Lung (tissue), 12 donors: Measurements from ENCODE around the gene MPPED1. TPM values are rescaled to one million over a fixed set of nuclear protein-coding genes. Genes with fewer than 3 reads are reported as not detected.

Source experiments
- ATAC-seq: fragments of 200-7000 bp; cut with Tn5 transposase; one replicate; pipeline ENCODE4 v1.9.1; 2020; ENCODE audit warnings: moderate number of reproducible peaks; ENCODE audit not compliant: insufficient read depth, low FRiP score
- DNase-seq, 3 donors: peaks; one replicate each; pipeline ENCODE4 v3.0.0-alpha.2; 2013 to 2017
- H3K27ac ChIP-seq, 2 donors: one replicate each; pipeline ENCODE4 v1.5.1; 2013; ENCODE audit warnings: mild to moderate bottlenecking in 2 of 2, moderate library complexity in 2 of 2, control low read depth in 1 of 2, inconsistent platforms in 1 of 2, low read depth in 1 of 2, low read length in 1 of 2
- H3K27me3 ChIP-seq, 3 donors: one replicate each; pipeline ENCODE4 v1.5.1; 2013; ENCODE audit warnings: low read length in 2 of 3; ENCODE audit not compliant: control insufficient read depth in 3 of 3, insufficient read depth in 3 of 3
- H3K36me3 ChIP-seq, 4 donors: one replicate each; pipeline ENCODE4 v1.5.1; 2013; ENCODE audit warnings: low read length in 4 of 4, mild to moderate bottlenecking in 1 of 4, moderate library complexity in 1 of 4; ENCODE audit not compliant: control insufficient read depth in 4 of 4, insufficient read depth in 4 of 4
- H3K4me1 ChIP-seq, 5 donors: one replicate each; pipeline ENCODE4 v1.5.1; 2013; ENCODE audit warnings: low read length in 5 of 5, mild to moderate bottlenecking in 2 of 5, moderate library complexity in 1 of 5; ENCODE audit not compliant: control insufficient read depth in 5 of 5, insufficient read depth in 5 of 5
- H3K4me3 ChIP-seq: one replicate; pipeline ENCODE4 v1.5.1; 2013; ENCODE audit warnings: mild to moderate bottlenecking, control low read depth, moderate library complexity
- H3K9ac ChIP-seq, 2 donors: one replicate each; pipeline ENCODE4 v1.5.1; 2013; ENCODE audit warnings: low read length in 2 of 2, control low read depth in 1 of 2; ENCODE audit not compliant: insufficient read depth in 1 of 2
- H3K9me3 ChIP-seq, 4 donors: one replicate each; pipeline ENCODE4 v1.5.1; 2013; ENCODE audit warnings: low read length in 3 of 4, mild to moderate bottlenecking in 1 of 4, moderate library complexity in 1 of 4; ENCODE audit not compliant: control insufficient read depth in 4 of 4, insufficient read depth in 3 of 4
- CTCF ChIP-seq: IDR thresholded peaks from 2 replicates; pipeline ENCODE4 v1.5.1; 2012; ENCODE audit warnings: mild to moderate bottlenecking; ENCODE audit errors: control extremely low read depth, extremely low read depth
- WGBS, 2 donors: extraction: QIAGEN DNeasy Blood & Tissue Kit; methylation state at CpG; one replicate each; pipeline ENCODE4 v1.1.7; 2013; 5-methylcytosine and 5-hydroxymethylcytosine counted together
- polyA plus RNA-seq, 2 donors: library from polyadenylated mRNA; stranded (reverse); fragments of 200-250 nt; gene quantifications; one replicate each; pipeline ENCODE4 v1.2.1, GENCODE V29; 2013
- total RNA-seq, 2 donors: library from RNA; depleted of rRNA in 1 of 2; stranded (reverse); fragments of >200 nt in 1 of 2; gene quantifications; one replicate each; pipeline ENCODE4 v1.2.1, GENCODE V29; 2014 to 2021
- donor health status: control.
- donor health status: control.
- donor health status: Bipolar disorder and iron deficiency.
- donor health status: healthy.
- donor health status: DM: yes; HTN: yes; CAD: no.

The MPPED1 gene
- total and polyA plus RNA-seq, 4 donors: 0.05 to 0.65 TPM; not detected in 2

GRCh38 chr22:43451371-43452050 lies 39.7 kb downstream of the MPPED1 start:
- whole genome bisulfite sequencing, 2 donors: 71 to 73% methylated on average over 18 of the region's 18 CpGs
- ATAC-seq (no peak), DNase-seq (no peak)
- Histone ChIP-seq H3K27me3 (no peaks in the 10 kb centered on the region), H3K9me3 (no peaks in the 10 kb centered on the region), H3K4me3 (no peak overlapping the region), H3K4me1 (no peaks in the 10 kb centered on the region), H3K36me3 (no peaks in the 10 kb centered on the region), H3K9ac (no peak overlapping the region), H3K27ac (no peak overlapping the region)
- no peak for TF ChIP-seq CTCF

- 22 to 28% methylated on average over 2 of the region's 2 CpGs for WGBS, 2 donors
- H3K9ac ChIP-seq: no peak overlapping the region
- ATAC-seq (no peak), DNase-seq (no peak)
- H3K36me3 ChIP-seq: no peaks in the 10 kb centered on the region
- H3K9me3 ChIP-seq: peaks cover 0 to 4% (median 1%) of the 10 kb centered on the region in 4 donors
- H3K27me3 ChIP-seq: no peaks in the 10 kb centered on the region
- no peak overlapping the region for H3K4me3 ChIP-seq
- H3K4me1 ChIP-seq: no peaks in the 10 kb centered on the region
- no peak for TF ChIP-seq CTCF
- no peak overlapping the region for H3K27ac ChIP-seq
Observed at GRCh38 chr22:43455846-43456245, 44.0 kb downstream of the MPPED1 start.

GRCh38 chr22:43457002-43457401 lies 45.2 kb downstream of the MPPED1 start:
- Histone ChIP-seq H3K9ac (no peak overlapping the region), H3K36me3 (no peaks in the 10 kb centered on the region), H3K4me1 (no peaks in the 10 kb centered on the region), H3K27me3 (no peaks in the 10 kb centered on the region), H3K27ac (no peak overlapping the region), H3K9me3 (peaks cover 0 to 8% (median 3%) of the 10 kb centered on the region in 4 donors), H3K4me3 (no peak overlapping the region)
- 88 to 91% methylated on average over 3 of the region's 3 CpGs for WGBS, 2 donors
- DNase-seq (no peak), ATAC-seq (no peak)
- no peak for TF ChIP-seq CTCF

- peaks cover 0 to 16% (median 6%) of the 10 kb centered on the region in 4 donors for H3K9me3 ChIP-seq
- no peaks in the 10 kb centered on the region for H3K4me1 ChIP-seq
- H3K36me3 ChIP-seq: no peaks in the 10 kb centered on the region
- H3K27ac ChIP-seq: no peak overlapping the region
- H3K27me3 ChIP-seq: peaks cover 0 to 3% (median 0%) of the 10 kb centered on the region in 3 donors
- no peak overlapping the region for H3K9ac ChIP-seq
- DNase-seq (no peak), ATAC-seq (no peak)
- H3K4me3 ChIP-seq: no peak overlapping the region
- TF ChIP-seq CTCF: no peak
Observed at GRCh38 chr22:43462701-43463100, 50.9 kb downstream of the MPPED1 start.
